ENCODE results near the gene AKAP11.

DNA sequence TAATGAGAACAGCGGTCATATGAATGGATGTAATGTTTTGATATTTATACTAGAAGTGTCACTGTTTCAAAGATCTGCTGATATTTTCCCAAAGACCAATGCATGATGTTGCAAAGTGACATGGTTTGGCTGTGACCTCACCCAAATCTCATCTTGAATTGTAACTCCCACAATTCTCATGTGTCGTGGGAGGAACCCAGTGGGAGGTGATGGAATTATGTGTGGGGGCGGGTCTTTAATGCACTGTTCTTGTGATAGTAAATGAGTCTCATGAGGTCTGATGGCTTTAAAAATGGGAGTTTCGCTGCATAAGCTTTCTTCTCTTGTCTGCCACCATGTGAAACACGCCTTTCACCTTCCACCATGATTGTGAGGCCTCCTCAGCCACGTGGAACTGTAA is 98.3 kb downstream of the AKAP11 start:
- TF ChIP-seq, protein P1, sequence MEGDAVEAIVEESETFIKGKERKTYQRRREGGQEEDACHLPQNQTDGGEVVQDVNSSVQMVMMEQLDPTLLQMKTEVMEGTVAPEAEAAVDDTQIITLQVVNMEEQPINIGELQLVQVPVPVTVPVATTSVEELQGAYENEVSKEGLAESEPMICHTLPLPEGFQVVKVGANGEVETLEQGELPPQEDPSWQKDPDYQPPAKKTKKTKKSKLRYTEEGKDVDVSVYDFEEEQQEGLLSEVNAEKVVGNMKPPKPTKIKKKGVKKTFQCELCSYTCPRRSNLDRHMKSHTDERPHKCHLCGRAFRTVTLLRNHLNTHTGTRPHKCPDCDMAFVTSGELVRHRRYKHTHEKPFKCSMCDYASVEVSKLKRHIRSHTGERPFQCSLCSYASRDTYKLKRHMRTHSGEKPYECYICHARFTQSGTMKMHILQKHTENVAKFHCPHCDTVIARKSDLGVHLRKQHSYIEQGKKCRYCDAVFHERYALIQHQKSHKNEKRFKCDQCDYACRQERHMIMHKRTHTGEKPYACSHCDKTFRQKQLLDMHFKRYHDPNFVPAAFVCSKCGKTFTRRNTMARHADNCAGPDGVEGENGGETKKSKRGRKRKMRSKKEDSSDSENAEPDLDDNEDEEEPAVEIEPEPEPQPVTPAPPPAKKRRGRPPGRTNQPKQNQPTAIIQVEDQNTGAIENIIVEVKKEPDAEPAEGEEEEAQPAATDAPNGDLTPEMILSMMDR (IDR thresholded peaks at IDR 0.05): no peak
- TF ChIP-seq ZFX (IDR thresholded peaks at IDR 0.05; ENCODE audit: borderline replicate concordance): no peak

Data from 22Rv1 (cell line).